Anterior cingulate cortex (tissue), 58 donors: Measurements from ENCODE around the gene FCAMR.
"Not testable (repeated sequence)": the region's sequence is repeated elsewhere in the genome, so short reads cannot be mapped to it uniquely, and the experiment has no call there.

Experiments used
- DNase-seq, 58 donors: peaks; one replicate each; lab custom pipeline; 2025; lab: John Stamatoyannopoulos, UW

The FCAMR gene

GRCh38 chr1:206939131-206939530 is 31.1 kb downstream of the FCAMR start:
- DNase-seq: no peak

- DNase-seq: peak in 1 of 58 donors; percentile 15
Measured at GRCh38 chr1:206937425-206937824, 32.8 kb downstream of the FCAMR start.

GRCh38 chr1:206935491-206936067 is 34.7 kb downstream of the FCAMR start:
- DNase-seq: no peak

DNA sequence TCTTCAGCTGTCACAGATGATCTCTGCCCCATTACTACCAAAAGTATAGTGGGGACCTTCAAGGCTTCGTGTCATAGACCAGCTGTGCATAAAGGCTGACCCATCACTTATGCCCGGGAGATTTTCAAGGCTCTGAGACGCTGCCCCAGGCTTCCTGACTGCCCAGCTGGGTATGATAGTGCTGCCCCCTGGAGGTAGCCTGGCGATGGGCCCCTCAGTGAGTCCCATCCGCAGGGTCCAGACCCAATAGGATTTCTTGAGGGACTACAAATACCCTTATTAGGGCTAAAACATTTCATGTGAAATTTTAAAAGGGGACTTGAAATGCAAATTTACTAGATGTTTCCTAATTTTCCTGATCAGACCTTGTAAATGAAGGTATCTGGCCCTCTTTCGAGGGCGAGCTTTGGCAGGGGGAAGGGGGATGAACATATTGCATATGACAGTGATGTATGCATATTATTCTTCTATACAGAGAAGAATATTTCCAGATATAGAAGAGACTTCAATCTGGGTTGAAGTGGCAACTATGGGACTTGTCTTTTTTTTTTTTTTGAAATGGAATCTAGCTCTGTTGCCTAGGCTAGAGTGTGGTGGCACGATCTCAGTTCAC is 36.8 kb downstream of the FCAMR start:
- DNase-seq: peak in 1 of 58 donors; percentile 14

GRCh38 chr1:206932177-206932576 is 38.1 kb downstream of the FCAMR start:
- no peak for DNase-seq

DNA sequence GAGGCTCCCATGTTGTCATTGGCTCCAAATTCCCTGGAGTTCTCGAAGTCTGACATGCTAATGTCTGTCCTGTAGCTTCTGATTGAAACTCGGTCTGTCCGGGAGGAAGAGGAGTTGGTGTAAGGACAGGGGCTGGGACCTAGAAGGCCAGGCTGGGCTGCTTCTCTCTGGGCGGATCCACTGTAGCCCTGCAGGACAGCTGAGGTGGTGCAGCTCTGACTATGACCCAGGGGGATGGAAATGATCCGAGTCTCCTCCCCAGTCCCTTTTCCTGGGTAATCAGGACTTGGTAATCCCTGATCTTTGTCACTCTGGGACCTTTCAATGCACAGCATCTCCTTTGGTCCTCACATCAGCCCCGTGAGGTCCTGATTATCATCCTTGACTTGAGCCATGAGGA is 38.6 kb downstream of the FCAMR start:
- DNase-seq: no peak

DNA sequence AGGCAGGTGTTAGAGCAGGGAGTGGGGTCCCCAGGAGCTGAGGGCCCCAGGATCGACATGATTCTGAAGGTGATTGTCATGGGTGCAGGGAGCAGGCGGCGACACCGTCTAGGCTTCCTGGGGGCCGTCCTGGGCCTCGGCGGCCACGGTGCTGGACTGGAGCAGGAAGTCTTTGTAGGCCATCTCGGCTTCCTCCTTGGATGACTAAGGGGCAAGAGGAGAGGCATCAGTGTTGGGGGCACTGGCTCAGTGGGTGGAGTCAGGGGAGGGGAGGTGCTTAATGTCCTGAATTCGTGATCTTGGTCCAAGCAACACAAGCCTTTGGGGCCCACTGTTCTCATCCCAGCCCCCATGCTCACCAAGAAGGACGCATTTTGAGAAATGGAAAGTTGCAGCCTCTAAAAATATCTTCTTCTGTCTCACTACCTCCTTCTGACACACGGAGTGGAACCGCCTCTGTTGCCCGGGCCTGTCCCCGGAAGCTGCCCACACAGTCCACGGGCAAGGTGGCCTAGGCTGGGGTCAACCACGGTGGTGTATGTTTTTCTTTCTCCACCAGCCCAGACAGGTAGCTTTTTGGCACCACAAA is 40.0 kb downstream of the FCAMR start:
- DNase-seq: peak in 3 of 58 donors; percentile 7 to 30 (median 17)

- no peak for DNase-seq
Measured at GRCh38 chr1:206929524-206929923, 40.7 kb downstream of the FCAMR start.

DNA sequence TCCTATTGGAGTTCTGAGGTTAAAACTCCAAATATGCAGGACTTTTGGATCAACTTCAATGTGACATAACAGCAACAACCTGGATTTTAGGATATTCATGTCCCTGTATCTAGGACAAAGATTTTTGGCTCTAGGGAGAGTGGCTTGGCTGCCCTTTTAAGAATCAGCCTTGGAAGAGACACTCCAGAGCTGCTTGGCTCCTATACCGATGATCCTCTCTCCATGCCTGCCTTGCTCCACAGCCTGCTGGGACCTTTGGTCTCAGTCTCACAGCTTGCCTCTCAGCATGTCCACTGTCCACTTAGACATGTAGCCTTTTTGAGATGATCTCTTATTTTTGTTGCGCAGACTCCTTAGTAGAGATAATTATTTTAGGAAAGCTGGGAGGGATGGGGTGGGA is 44.0 kb downstream of the FCAMR start:
- no peak for DNase-seq

DNA sequence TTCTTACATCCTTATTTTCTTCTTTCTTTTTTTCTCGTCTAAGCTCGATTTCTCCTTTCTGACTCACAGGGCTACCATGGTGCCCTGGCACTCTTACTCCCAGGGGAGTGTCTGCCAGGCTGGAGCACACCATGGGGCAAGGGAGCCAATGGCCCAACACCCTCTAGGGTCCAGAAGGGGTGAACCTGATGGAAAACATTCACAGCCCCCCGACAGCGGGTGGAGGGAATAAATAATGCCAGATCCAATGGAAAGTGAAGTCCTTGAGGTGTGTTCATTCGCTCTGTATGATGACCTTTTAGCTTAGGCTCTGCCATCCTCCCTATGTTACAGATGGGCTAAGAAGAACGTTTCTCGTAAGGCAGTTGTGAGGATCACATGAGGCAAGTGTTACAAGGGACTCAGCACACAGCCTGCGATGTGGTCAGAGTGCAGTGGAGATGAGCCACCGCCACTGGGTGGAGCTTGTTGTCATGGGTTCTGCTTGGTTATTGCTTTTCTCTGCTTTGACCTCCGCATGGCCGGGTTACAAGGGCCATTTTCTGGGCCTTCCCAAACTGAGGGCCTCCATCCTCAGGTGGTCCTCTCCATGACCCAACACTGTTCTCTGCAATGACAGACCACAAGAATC is 45.0 kb downstream of the FCAMR start:
- DNase-seq: peak in 4 of 58 donors; percentile 4 to 12 (median 8)

DNA sequence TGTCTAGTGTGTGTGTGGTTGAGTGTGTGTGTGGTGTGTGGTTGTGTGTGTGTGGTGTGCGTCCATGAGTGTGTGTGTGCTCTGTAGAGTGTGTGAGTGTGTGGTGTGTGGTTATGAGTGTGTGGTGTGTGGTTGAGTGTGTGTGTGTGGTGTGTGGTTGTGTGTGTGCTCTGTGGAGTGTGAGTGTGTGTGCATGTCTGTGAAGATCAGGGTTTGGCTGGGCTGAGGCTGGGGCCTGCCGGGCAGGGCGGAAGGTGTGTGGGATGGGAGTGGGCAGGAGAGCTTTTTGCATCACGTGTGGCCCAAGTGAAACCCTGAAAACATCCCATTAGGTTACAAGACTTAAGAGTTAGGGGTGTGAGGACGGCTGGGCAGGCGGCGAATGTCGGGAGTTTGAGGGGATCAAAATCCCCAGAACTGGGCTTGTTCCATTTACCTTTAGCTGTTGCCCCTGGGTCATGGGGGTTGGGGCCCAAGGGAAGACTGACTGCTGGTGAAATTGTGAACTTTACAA is 45.6 kb downstream of the FCAMR start:
- no peak for DNase-seq

- DNase-seq: not testable (repeated sequence)
Measured at GRCh38 chr1:206923961-206924557, 46.2 kb downstream of the FCAMR start.

DNA sequence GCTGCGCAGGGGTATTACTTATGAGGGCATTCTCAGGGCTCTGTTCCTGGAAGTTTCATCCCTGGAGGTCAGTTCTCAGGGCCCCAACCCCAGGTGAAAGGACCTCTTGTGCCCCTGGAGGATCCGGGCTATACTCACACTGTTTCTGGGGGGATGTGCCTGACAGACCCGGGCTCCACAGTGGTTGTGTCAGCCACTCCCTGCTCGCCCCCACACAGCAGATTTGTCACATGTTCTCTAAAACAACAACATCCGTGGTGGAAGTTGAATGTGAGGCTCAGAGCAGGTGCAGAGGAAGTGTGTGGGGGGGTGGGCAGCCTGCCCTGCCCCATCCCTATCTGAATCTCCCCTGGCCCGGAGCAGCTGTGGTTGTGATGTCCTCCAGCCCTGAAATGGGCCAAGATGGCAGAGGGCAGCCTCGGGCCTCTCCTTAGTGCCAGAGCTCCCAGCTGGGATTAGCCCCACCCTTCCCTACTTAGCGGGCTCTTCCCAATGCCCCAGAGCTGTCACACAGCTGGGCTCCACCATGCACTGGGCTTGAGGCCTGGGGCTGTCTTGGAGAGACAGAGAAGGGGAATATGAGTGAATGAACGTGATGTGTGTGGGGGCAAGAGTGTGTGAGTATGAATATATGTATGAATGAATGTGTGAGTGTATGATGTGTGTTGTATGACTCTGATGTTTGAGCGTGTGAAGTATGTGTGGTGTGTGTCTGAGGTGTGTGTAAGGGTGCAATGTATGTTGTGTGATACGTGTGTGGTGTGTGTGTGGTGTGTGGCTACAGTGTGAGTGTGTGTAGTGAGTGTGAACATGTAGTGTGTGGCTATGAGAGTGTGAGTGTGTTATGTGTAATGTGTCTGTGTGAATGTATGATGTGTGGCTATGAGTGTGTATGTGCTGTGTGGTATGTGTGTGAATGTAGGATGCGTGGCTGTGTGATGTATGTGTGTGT is 47.0 kb downstream of the FCAMR start:
- DNase-seq: no peak

DNA sequence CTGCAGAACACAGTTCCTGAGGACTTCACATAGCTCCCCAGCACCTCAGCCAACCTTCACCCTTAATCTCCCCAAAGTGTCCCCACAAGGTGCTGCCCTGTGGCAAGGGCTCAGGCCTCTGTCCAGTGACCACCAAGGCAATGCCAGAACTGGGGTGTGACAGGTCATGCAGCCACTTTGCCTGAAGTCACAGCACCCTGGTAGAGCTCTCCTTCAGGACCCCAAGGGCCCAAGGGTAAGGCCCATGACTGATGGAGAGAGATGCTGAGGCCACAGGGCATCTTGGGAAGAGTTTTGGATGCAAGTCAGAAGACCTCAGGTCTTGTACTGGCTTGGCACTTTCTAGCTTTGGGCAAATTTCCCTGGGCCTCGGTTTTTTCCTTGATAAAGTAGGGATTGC is 47.7 kb downstream of the FCAMR start:
- no peak for DNase-seq

DNA sequence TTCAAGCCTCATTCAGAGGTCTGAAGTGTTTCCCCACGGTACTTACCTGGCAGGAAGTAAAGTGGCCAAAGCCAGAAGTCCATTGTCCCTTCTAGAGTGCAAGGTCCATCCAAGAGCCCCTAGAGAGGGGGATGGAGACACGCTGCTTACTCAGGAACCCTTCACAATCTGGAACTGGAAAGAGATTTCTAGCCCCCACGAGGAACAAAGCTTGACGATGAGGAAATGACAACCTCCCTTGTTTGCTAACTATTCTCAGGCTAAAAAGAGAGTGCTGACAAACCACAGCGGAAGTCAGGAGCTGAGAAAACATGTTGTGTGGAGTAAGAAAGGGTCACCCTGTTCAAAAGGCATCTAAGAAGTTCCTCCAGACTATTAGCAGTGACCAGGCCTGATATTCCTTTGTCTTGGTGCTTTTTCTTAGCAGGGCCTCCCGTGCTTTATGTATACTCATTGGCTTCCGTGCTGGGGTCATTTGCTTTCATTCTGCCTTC is 48.4 kb downstream of the FCAMR start, which contains the start of gene FCMR:
FCMR (minus strand) TSS at position 170 of the 494 bp plus-strand sequence; CDS start at position 83, 87 bp downstream.
- DNase-seq: peak in 14 of 58 donors; percentile 3 to 59 (median 20)

GRCh38 chr1:206918076-206918475 is 52.2 kb downstream of the FCAMR start:
- DNase-seq: no peak

DNA sequence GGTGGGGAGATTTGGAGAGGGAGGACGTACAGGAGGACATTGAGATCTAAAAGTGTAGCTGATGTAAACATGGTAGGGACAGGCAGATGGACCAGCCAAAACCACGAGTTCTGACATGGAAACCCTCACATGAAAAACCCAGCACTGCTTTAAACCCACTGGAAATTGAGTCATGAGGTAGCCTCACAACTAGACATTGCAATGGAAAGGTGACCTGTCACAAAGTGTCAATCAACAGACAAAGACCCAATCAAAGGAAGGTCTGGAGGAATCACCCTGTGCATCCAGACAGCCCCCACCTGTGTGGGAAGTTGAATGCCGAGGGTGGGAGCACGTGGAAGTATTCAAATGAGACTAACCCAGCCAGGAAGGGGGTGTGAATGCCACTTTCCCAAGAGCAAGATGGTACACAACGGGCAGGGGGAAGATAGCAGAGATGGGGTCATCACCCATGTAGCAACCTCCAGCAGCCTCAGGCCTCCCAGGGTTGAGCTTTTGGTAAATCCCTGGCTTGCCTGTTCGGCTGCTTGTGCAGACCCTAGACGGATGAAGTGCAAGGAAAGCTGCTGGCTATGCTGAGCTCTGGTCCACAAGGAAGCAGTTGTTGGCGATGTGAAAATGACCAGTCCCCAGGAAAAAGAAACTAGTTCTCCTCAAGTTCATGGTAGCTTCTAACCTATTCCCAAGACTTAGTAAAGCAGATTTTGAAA is 54.1 kb downstream of the FCAMR start:
- DNase-seq: no peak

- DNase-seq: no peak
Measured at GRCh38 chr1:206915030-206915735, 55.1 kb downstream of the FCAMR start.
